ENCODE data around the gene BPTF.

GRCh38 chr17:67998466-67998865 is 173.2 kb downstream of the BPTF start:
- no peak for TF ChIP-seq CTCF (conservative IDR thresholded peaks at IDR 0.05)
- no peak for TF ChIP-seq ZFX (IDR thresholded peaks at IDR 0.05)

Measured in C4-2B (cell line).